ENCODE data around the gene TEKT1. TPM values are rescaled to one million over a fixed set of nuclear protein-coding genes. Genes with fewer than 3 reads are reported as not detected.

Gene TEKT1
- total RNA-seq, 2 donors from 2014 or later = not detected

GRCh38 chr17:6862825-6863224, 31.3 kb upstream of the TEKT1 start:
- Mint-ChIP-seq H3K27me3 (ENCODE audit: insufficient read depth) (peaks cover 3% of the 10 kb centered on the region), H3K4me3 (no peak overlapping the region), H3K4me1 (peaks cover 2% of the 10 kb centered on the region), H3K27ac (no peak overlapping the region), H3K9me3 (peaks cover 1% of the 10 kb centered on the region), H3K36me3 (ENCODE audit: low read depth) (peaks cover 6% of the 10 kb centered on the region)
- 89 to 100% methylated on average over 1 to 4 of the region's 4 CpGs for WGBS, 2 experiments (ENCODE audit: insufficient coverage in 1 of 2, insufficient read length in 1 of 2)
- H3K9ac ChIP-seq (ENCODE audit: extremely low read depth, low read length, poor library complexity, severe bottlenecking) = no peak overlapping the region
- TF ChIP-seq, protein P1, sequence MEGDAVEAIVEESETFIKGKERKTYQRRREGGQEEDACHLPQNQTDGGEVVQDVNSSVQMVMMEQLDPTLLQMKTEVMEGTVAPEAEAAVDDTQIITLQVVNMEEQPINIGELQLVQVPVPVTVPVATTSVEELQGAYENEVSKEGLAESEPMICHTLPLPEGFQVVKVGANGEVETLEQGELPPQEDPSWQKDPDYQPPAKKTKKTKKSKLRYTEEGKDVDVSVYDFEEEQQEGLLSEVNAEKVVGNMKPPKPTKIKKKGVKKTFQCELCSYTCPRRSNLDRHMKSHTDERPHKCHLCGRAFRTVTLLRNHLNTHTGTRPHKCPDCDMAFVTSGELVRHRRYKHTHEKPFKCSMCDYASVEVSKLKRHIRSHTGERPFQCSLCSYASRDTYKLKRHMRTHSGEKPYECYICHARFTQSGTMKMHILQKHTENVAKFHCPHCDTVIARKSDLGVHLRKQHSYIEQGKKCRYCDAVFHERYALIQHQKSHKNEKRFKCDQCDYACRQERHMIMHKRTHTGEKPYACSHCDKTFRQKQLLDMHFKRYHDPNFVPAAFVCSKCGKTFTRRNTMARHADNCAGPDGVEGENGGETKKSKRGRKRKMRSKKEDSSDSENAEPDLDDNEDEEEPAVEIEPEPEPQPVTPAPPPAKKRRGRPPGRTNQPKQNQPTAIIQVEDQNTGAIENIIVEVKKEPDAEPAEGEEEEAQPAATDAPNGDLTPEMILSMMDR (conservative IDR thresholded peaks at IDR 0.05) = no peak
- no peak overlapping the region for H3K4me3 ChIP-seq (ENCODE audit: low read length)
- no peaks in the 10 kb centered on the region for H3K36me3 ChIP-seq (ENCODE audit: control insufficient read depth, insufficient read depth, low read length)
- H3K4me1 ChIP-seq (ENCODE audit: control insufficient read depth, insufficient read depth, low read length) = no peaks in the 10 kb centered on the region
- H3K27me3 ChIP-seq (ENCODE audit: control insufficient read depth, insufficient read depth, low read length, poor library complexity, severe bottlenecking) = peaks cover 25% of the 10 kb centered on the region
- no peak overlapping the region for H3K27ac ChIP-seq (ENCODE audit: low read depth, low read length)
- H3K9me3 ChIP-seq (ENCODE audit: control insufficient read depth, low read length) = no peaks in the 10 kb centered on the region
- no peak for DNase-seq

DNA sequence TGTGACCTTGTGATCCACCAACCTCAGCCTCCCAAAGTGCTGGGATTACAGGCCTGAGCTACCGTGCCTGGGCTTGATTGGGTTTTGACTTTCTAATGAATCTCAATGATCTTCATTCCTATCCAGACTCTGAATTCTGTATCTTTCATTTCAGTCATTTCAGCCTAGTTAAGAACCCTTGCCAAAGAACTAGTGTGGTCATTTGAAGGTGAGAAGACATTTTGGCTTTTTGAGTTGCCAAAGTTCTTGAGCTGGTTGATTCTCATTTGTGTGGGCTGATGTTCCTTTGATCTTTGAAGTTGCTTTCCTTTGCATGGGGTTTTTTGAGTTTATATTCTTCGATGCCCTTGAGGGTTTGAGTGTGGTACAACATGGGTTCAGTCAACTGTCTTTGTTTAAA, 30.6 kb upstream of the TEKT1 start:
- peaks cover 3% of the 10 kb centered on the region for H3K27me3 Mint-ChIP-seq (ENCODE audit: insufficient read depth)
- TF ChIP-seq, protein P1 (conservative IDR thresholded peaks at IDR 0.05) = no peak
- no peaks in the 10 kb centered on the region for H3K4me1 ChIP-seq (ENCODE audit: control insufficient read depth, insufficient read depth, low read length)
- H3K27me3 ChIP-seq (ENCODE audit: control insufficient read depth, insufficient read depth, low read length, poor library complexity, severe bottlenecking) = peaks cover 25% of the 10 kb centered on the region
- WGBS, 2 experiments (ENCODE audit: insufficient coverage in 1 of 2, insufficient read length in 1 of 2) = 71 to 94% methylated on average over 1 to 2 of the region's 2 CpGs
- no peak overlapping the region for H3K27ac ChIP-seq (ENCODE audit: low read depth, low read length)
- H3K36me3 Mint-ChIP-seq (ENCODE audit: low read depth) = peaks cover 9% of the 10 kb centered on the region
- no peaks in the 10 kb centered on the region for H3K36me3 ChIP-seq (ENCODE audit: control insufficient read depth, insufficient read depth, low read length)
- no peak overlapping the region for H3K4me3 ChIP-seq (ENCODE audit: low read length)
- H3K27ac Mint-ChIP-seq = no peak overlapping the region
- no peak for DNase-seq
- no peak overlapping the region for H3K9ac ChIP-seq (ENCODE audit: extremely low read depth, low read length, poor library complexity, severe bottlenecking)
- H3K4me1 Mint-ChIP-seq = no peaks in the 10 kb centered on the region
- H3K4me3 Mint-ChIP-seq = no peak overlapping the region
- H3K9me3 Mint-ChIP-seq = peaks cover 1% of the 10 kb centered on the region
- no peaks in the 10 kb centered on the region for H3K9me3 ChIP-seq (ENCODE audit: control insufficient read depth, low read length)

DNA sequence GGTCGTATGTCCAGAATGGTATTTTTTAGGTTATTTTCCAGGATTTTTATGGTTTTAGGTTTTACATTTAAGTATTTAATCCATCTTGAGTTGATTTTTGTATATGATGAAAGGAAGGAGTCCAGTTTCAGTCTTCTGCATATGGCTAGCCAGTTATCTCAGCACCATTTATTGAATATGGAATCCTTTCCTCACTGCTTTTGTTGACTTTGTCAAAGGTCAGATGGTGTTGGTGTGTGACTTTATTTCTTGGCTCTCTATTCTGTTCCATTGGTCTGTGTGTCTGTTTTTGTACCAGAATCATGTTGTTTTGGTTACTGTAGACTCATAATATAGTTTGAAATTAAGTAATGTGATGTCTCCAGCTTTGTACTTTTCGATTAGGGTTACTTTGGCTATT, 26.4 kb upstream of the TEKT1 start:
- H3K27me3 ChIP-seq (ENCODE audit: control insufficient read depth, insufficient read depth, low read length, poor library complexity, severe bottlenecking) = no peaks in the 10 kb centered on the region
- no peaks in the 10 kb centered on the region for H3K9me3 ChIP-seq (ENCODE audit: control insufficient read depth, low read length)
- no peak overlapping the region for H3K27ac ChIP-seq (ENCODE audit: low read depth, low read length)
- no peak overlapping the region for H3K9ac ChIP-seq (ENCODE audit: extremely low read depth, low read length, poor library complexity, severe bottlenecking)
- no peak overlapping the region for H3K4me3 ChIP-seq (ENCODE audit: low read length)
- Mint-ChIP-seq H3K27ac (no peak overlapping the region), H3K36me3 (ENCODE audit: low read depth) (peaks cover 20% of the 10 kb centered on the region), H3K4me1 (peaks cover 12% of the 10 kb centered on the region), H3K27me3 (ENCODE audit: insufficient read depth) (peaks cover 3% of the 10 kb centered on the region), H3K4me3 (no peak overlapping the region), H3K9me3 (peaks cover 1% of the 10 kb centered on the region)
- TF ChIP-seq, protein P1 (conservative IDR thresholded peaks at IDR 0.05) = no peak
- H3K4me1 ChIP-seq (ENCODE audit: control insufficient read depth, insufficient read depth, low read length) = no peaks in the 10 kb centered on the region
- DNase-seq = no peak
- no peaks in the 10 kb centered on the region for H3K36me3 ChIP-seq (ENCODE audit: control insufficient read depth, insufficient read depth, low read length)
- whole genome bisulfite sequencing, 2 experiments (ENCODE audit: insufficient coverage in 1 of 2, insufficient read length in 1 of 2) = 88 to 100% methylated on average over 1 to 2 of the region's 2 CpGs

Measured in endodermal cell (in vitro differentiated cells).